PC-3 (cell line): Measurements from ENCODE around the gene C5. TPM values are rescaled to one million over a fixed set of nuclear protein-coding genes. Genes with fewer than 3 reads are reported as not detected.

Source experiments
- ATAC-seq: fragments of 200-7000 bp; cut with Tn5 transposase; 2 replicates; pipeline ENCODE4 v1.9.1; 2020; ENCODE audit warnings: mild to moderate bottlenecking, moderate library complexity
- BruUV-seq: library from RNA; stranded (reverse); fragments of 400-500 nt; replicated peaks from 2 replicates; lab custom pipeline; 2021; lab: Mats Ljungman, UMichigan
- CTCF ChIA-PET: fragments of 300-600 bp; sonication (Branson Sonifier 250); formaldehyde crosslinking; loops from one replicate; lab custom pipeline; 2022; ENCODE audit warnings: antibody characterized with exemption; lab: Charles Lee
- POLR2A ChIA-PET: fragments of 300-600 bp; sonication (Branson Sonifier 250); formaldehyde crosslinking; loops from one replicate; lab custom pipeline; 2022; ENCODE audit warnings: antibody characterized with exemption; ENCODE audit not compliant: unreplicated experiment; lab: Charles Lee
- DNase-seq: peaks from one replicate; pipeline ENCODE4 v3.0.0-alpha.2; 2015
- H2AFZ ChIP-seq: fragments of 300-600 bp; sonication (generic); 2 replicates; pipeline ENCODE4 v1.6.0; 2016; ENCODE audit warnings: antibody characterized with exemption, low read length
- H3F3A ChIP-seq: fragments of 300-600 bp; sonication (generic); one replicate; pipeline ENCODE4 v1.6.0; 2017; ENCODE audit warnings: antibody characterized with exemption, low read length, control low read depth, mild to moderate bottlenecking; ENCODE audit not compliant: unreplicated experiment
- H3K27ac ChIP-seq: fragments of 300-600 bp; sonication (generic); 2 replicates; pipeline ENCODE4 v1.5.1; 2016; ENCODE audit warnings: mild to moderate bottlenecking, low read length
- H3K27me3 ChIP-seq: fragments of 300-600 bp; sonication (generic); 2 replicates; pipeline ENCODE4 v1.6.1; 2016; ENCODE audit warnings: low read length, mixed read lengths
- H3K36me3 ChIP-seq: fragments of 300-600 bp; sonication (generic); 2 replicates; pipeline ENCODE4 v1.6.1; 2016; ENCODE audit warnings: low read depth, mixed run types, low read length, mixed read lengths
- H3K4me1 ChIP-seq: fragments of 300-600 bp; sonication (generic); 2 replicates; pipeline ENCODE4 v1.5.1; 2016; ENCODE audit warnings: low read length; ENCODE audit not compliant: insufficient read depth
- H3K4me2 ChIP-seq: fragments of 300-600 bp; sonication (generic); 2 replicates; pipeline ENCODE4 v1.6.0; 2016; ENCODE audit warnings: low read length
- H3K4me3 ChIP-seq: fragments of 300-600 bp; sonication (generic); 2 replicates; pipeline ENCODE4 v1.5.1; 2016; ENCODE audit warnings: mild to moderate bottlenecking, low read length, mixed read lengths
- H3K79me2 ChIP-seq: fragments of 300-600 bp; sonication (generic); 2 replicates; pipeline ENCODE4 v1.6.1; 2017; ENCODE audit warnings: low read length, mixed read lengths
- H3K9ac ChIP-seq: fragments of 300-600 bp; sonication (generic); 2 replicates; pipeline ENCODE4 v1.6.0; 2016; ENCODE audit warnings: mild to moderate bottlenecking, low read length
- H3K9me2 ChIP-seq: fragments of 300-600 bp; sonication (generic); replicated peaks from 2 replicates; pipeline ENCODE4 v1.6.1; 2016; ENCODE audit warnings: mixed run types, low read length, mixed read lengths
- H3K9me3 ChIP-seq: fragments of 300-600 bp; sonication (generic); 2 replicates; pipeline ENCODE4 v1.6.1; 2016; ENCODE audit warnings: low read length, mixed read lengths
- H4K20me1 ChIP-seq: fragments of 300-600 bp; sonication (generic); 2 replicates; pipeline ENCODE4 v1.6.1; 2016; ENCODE audit warnings: low read length, mixed read lengths
- CTCF ChIP-seq: fragments of 300-600 bp; sonication (generic); conservative IDR thresholded peaks from 2 replicates; pipeline ENCODE4 v1.5.1; 2017; ENCODE audit warnings: antibody characterized with exemption, low read depth, mild to moderate bottlenecking, low read length
- EZH2 ChIP-seq: fragments of 300-600 bp; sonication (generic); IDR thresholded peaks from one replicate; pipeline ENCODE4 v1.6.1; 2017; ENCODE audit warnings: antibody characterized with exemption, mild to moderate bottlenecking, low read length; ENCODE audit not compliant: unreplicated experiment
- EZH2phosphoT487 ChIP-seq: fragments of 300-600 bp; sonication (generic); IDR thresholded peaks from 2 replicates; pipeline ENCODE4 v1.6.1; 2018; ENCODE audit warnings: mild to moderate bottlenecking, antibody characterized with exemption, low read length, borderline replicate concordance
- intact Hi-C: fragments of 100-400 bp; cut with micrococcal nuclease; formaldehyde crosslinking; loops from 2 replicates; pipeline ENCODE4 v1.9.0; 2023
- total RNA-seq: library from RNA; depleted of rRNA; stranded (reverse); fragments of >200 nt; gene quantifications from 2 replicates; pipeline ENCODE4 v1.2.3, GENCODE V29; 2014

C5 gene
- total RNA-seq, 1 experiment from 2014 or later: 2.9 TPM

GRCh38 chr9:120949290-120949689 is 100.8 kb downstream of the C5 start:
- Histone ChIP-seq H4K20me1 (no peaks in the 10 kb centered on the region), H3K36me3 (no peaks in the 10 kb centered on the region), H3K79me2 (no peaks in the 10 kb centered on the region), H3K9me2 (no peaks in the 10 kb centered on the region), H3K9ac (no peak overlapping the region), H3K27ac (no peak overlapping the region), H3K4me2 (no peak overlapping the region), H3K27me3 (no peaks in the 10 kb centered on the region), H3K4me3 (no peak overlapping the region), H3K4me1 (peaks cover 26% of the 10 kb centered on the region), H2AFZ (no peak overlapping the region), H3F3A (no peaks in the 10 kb centered on the region), H3K9me3 (no peaks in the 10 kb centered on the region)
- BruUV-seq: no TSS peak
- no peak for DNase-seq
- TF ChIP-seq EZH2: no peak
- no peak for TF ChIP-seq EZH2phosphoT487
- TF ChIP-seq CTCF: no peak
- ATAC-seq: no peak
- POLR2A ChIA-PET: no interaction called here
- CTCF ChIA-PET: no interaction called here
- intact Hi-C loops: no loop called here

GRCh38 chr9:120948824-120949223 is 101.3 kb downstream of the C5 start:
- Histone ChIP-seq H4K20me1 (no peaks in the 10 kb centered on the region), H3K36me3 (no peaks in the 10 kb centered on the region), H3K9ac (no peak overlapping the region), H3F3A (no peaks in the 10 kb centered on the region), H3K9me3 (no peaks in the 10 kb centered on the region), H3K4me1 (peaks cover 26% of the 10 kb centered on the region), H3K4me2 (no peak overlapping the region), H3K79me2 (no peaks in the 10 kb centered on the region), H3K27ac (no peak overlapping the region), H3K4me3 (no peak overlapping the region), H2AFZ (no peak overlapping the region), H3K27me3 (no peaks in the 10 kb centered on the region), H3K9me2 (no peaks in the 10 kb centered on the region)
- ATAC-seq: no peak
- ChIA-PET POLR2A (no interaction called here), CTCF (no interaction called here)
- BruUV-seq: no TSS peak
- no peak for DNase-seq
- TF ChIP-seq EZH2 (no peak), CTCF (no peak), EZH2phosphoT487 (no peak)
- intact Hi-C loops: no loop called here

GRCh38 chr9:120947222-120947621 is 102.9 kb downstream of the C5 start:
- peak; percentile 53 for DNase-seq
- ChIA-PET POLR2A (no interaction called here), CTCF (no interaction called here)
- H3K36me3 ChIP-seq: no peaks in the 10 kb centered on the region
- BruUV-seq: no TSS peak
- H3K9me3 ChIP-seq: no peaks in the 10 kb centered on the region
- no peaks in the 10 kb centered on the region for H3K9me2 ChIP-seq
- no peaks in the 10 kb centered on the region for H3K79me2 ChIP-seq
- H3K4me3 ChIP-seq: no peak overlapping the region
- intact Hi-C loops: no loop called here
- no peak for TF ChIP-seq EZH2phosphoT487
- no peak for TF ChIP-seq EZH2
- no peak for TF ChIP-seq CTCF
- H4K20me1 ChIP-seq: no peaks in the 10 kb centered on the region
- ATAC-seq: peak; percentile 59
- H2AFZ ChIP-seq: no peak overlapping the region
- no peak overlapping the region for H3K9ac ChIP-seq
- no peaks in the 10 kb centered on the region for H3K27me3 ChIP-seq
- peaks cover 3% of the 10 kb centered on the region for H3F3A ChIP-seq
- H3K27ac ChIP-seq: peak overlapping the region; percentile 12; the same call in 1 of the 2 replicates
- peak overlapping the region; percentile 44 for H3K4me2 ChIP-seq
- peaks cover 36% of the 10 kb centered on the region for H3K4me1 ChIP-seq
